HepG2 (cell line): ENCODE measurements around the gene EIF1. TPM values are rescaled to one million over a fixed set of nuclear protein-coding genes. Genes with fewer than 3 reads are reported as not detected.

Experiments used
- ASH2L ChIP-seq: fragments of 300-600, 200-600 bp; sonication (generic); IDR thresholded peaks from 2 replicates; pipeline ENCODE4 v1.7.0; 2017; ENCODE audit warnings: low read depth, mild to moderate bottlenecking, moderate library complexity, mixed read lengths, low read length; ENCODE audit not compliant: insufficient read length
- FOSL2 ChIP-seq: sonication (generic); formaldehyde crosslinking; IDR thresholded peaks from 2 replicates; pipeline ENCODE4 v1.4.0; 2020; ENCODE audit warnings: missing genetic modification reagents
- HDAC1 ChIP-seq: sonication (generic); formaldehyde crosslinking; IDR thresholded peaks from 2 replicates; pipeline ENCODE4 v1.5.1; 2020; ENCODE audit warnings: mild to moderate bottlenecking, missing genetic modification reagents
- IKZF4 ChIP-seq: sonication (generic); formaldehyde crosslinking; IDR thresholded peaks from 2 replicates; pipeline ENCODE4 v1.5.1; 2020; ENCODE audit warnings: borderline replicate concordance, mild to moderate bottlenecking, low read depth, missing genetic modification reagents; ENCODE audit errors: not compliant biosample characterization
- JUNB ChIP-seq: sonication (generic); formaldehyde crosslinking; IDR thresholded peaks from 2 replicates; pipeline ENCODE4 v1.8.0; 2022; ENCODE audit warnings: missing genetic modification reagents, mild to moderate bottlenecking, borderline replicate concordance
- ZNF337 ChIP-seq: sonication (generic); formaldehyde crosslinking; IDR thresholded peaks from 2 replicates; pipeline ENCODE4 v1.5.1; 2020; ENCODE audit warnings: missing genetic modification reagents, low read depth, mild to moderate bottlenecking, borderline replicate concordance
- ZNF614 ChIP-seq: IDR thresholded peaks from 2 replicates; pipeline ENCODE4 v1.6.1; 2018; ENCODE audit warnings: missing biosample characterization, missing genetic modification reagents, inconsistent platforms, borderline replicate concordance
- polyA plus RNA-seq, 8 experiments: library from polyadenylated mRNA; depleted of rRNA in 3 of 8; stranded (reverse) in 7 of 8; unstranded in 1 of 8; fragments of >200 nt; fragmentation: Illumina TruSeq in 4 of 8; extraction: Trizol in 4 of 8; gene quantifications; 2 replicates each; pipeline versions ENCODE4 v1.2.1 to v1.2.3, GENCODE V29; 2011 to 2016; ENCODE audit warnings: low read depth in 4 of 8, missing spikeins in 1 of 8, mixed read lengths in 1 of 8; ENCODE audit not compliant: insufficient read depth in 1 of 8
- total RNA-seq, 5 experiments: library from RNA; depleted of rRNA; stranded (reverse); fragments of >200 nt; fragmentation: Illumina TruSeq; extraction: Trizol; gene quantifications; 2 replicates each; pipeline ENCODE4 v1.2.3, GENCODE V29; 2016; ENCODE audit warnings: low read depth in 1 of 5
- TF ChIP-seq, protein P1 (sequence below): sonication (generic); formaldehyde crosslinking; IDR thresholded peaks from one replicate; pipeline ENCODE4 v1.5.1; 2020; ENCODE audit warnings: mild to moderate bottlenecking, missing genetic modification reagents; ENCODE audit errors: not compliant biosample characterization
- TF ChIP-seq, protein P2 (sequence below), 2 experiments: fragments of 450-650 bp in 1 of 2; sonication (generic) in 1 of 2; formaldehyde crosslinking; IDR thresholded peaks; 2 replicates each; pipeline versions ENCODE4 v1.5.0 to v1.8.0; 2020 to 2022; ENCODE audit warnings: mild to moderate bottlenecking in 1 of 2, missing genetic modification reagents in 1 of 2
- TF ChIP-seq, protein P3 (sequence below): sonication (generic); formaldehyde crosslinking; IDR thresholded peaks from 2 replicates; pipeline ENCODE4 v1.5.0; 2020; ENCODE audit warnings: mild to moderate bottlenecking, missing genetic modification reagents, moderate library complexity
- TF ChIP-seq, protein P4 (sequence below): sonication (generic); formaldehyde crosslinking; IDR thresholded peaks from 2 replicates; pipeline ENCODE4 v1.8.0; 2022; ENCODE audit warnings: missing genetic modification reagents, mild to moderate bottlenecking, inconsistent platforms, borderline replicate concordance

EIF1 gene
- total and polyA plus RNA-seq, 2 of the 13 experiments (the other 11 are each of a cell fraction or from before 2014, with no cell fraction given), result 147 to 517 TPM

DNA sequence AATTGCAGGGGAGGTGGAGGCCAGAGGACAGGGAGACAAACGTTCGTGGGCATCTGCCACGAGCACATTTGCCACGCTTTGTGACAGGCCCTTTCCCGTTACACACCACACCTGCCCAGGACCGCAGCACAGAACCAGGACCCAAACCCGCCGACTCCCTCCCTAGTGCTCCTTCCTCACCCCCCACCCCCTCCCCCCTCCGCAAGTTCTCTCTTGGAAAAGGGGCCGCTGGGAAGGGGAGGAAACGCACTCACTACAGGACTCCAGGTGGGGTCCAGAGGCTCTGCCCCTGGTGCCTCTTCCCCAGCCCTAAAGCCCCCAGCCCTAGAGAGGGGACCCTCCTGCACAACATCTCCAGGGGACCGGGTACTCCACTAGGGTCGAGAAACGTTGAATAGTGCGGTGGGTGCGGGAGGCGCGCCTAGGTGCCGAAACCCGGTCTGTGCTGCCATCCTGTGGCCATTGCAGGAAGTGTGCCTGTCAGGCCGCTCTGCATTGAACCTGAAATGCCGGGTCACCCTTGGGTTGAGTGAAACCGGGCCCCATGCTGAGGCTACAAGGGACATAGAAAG is 21.9 kb upstream of the EIF1 start (continued):
- TF ChIP-seq, protein P1, sequence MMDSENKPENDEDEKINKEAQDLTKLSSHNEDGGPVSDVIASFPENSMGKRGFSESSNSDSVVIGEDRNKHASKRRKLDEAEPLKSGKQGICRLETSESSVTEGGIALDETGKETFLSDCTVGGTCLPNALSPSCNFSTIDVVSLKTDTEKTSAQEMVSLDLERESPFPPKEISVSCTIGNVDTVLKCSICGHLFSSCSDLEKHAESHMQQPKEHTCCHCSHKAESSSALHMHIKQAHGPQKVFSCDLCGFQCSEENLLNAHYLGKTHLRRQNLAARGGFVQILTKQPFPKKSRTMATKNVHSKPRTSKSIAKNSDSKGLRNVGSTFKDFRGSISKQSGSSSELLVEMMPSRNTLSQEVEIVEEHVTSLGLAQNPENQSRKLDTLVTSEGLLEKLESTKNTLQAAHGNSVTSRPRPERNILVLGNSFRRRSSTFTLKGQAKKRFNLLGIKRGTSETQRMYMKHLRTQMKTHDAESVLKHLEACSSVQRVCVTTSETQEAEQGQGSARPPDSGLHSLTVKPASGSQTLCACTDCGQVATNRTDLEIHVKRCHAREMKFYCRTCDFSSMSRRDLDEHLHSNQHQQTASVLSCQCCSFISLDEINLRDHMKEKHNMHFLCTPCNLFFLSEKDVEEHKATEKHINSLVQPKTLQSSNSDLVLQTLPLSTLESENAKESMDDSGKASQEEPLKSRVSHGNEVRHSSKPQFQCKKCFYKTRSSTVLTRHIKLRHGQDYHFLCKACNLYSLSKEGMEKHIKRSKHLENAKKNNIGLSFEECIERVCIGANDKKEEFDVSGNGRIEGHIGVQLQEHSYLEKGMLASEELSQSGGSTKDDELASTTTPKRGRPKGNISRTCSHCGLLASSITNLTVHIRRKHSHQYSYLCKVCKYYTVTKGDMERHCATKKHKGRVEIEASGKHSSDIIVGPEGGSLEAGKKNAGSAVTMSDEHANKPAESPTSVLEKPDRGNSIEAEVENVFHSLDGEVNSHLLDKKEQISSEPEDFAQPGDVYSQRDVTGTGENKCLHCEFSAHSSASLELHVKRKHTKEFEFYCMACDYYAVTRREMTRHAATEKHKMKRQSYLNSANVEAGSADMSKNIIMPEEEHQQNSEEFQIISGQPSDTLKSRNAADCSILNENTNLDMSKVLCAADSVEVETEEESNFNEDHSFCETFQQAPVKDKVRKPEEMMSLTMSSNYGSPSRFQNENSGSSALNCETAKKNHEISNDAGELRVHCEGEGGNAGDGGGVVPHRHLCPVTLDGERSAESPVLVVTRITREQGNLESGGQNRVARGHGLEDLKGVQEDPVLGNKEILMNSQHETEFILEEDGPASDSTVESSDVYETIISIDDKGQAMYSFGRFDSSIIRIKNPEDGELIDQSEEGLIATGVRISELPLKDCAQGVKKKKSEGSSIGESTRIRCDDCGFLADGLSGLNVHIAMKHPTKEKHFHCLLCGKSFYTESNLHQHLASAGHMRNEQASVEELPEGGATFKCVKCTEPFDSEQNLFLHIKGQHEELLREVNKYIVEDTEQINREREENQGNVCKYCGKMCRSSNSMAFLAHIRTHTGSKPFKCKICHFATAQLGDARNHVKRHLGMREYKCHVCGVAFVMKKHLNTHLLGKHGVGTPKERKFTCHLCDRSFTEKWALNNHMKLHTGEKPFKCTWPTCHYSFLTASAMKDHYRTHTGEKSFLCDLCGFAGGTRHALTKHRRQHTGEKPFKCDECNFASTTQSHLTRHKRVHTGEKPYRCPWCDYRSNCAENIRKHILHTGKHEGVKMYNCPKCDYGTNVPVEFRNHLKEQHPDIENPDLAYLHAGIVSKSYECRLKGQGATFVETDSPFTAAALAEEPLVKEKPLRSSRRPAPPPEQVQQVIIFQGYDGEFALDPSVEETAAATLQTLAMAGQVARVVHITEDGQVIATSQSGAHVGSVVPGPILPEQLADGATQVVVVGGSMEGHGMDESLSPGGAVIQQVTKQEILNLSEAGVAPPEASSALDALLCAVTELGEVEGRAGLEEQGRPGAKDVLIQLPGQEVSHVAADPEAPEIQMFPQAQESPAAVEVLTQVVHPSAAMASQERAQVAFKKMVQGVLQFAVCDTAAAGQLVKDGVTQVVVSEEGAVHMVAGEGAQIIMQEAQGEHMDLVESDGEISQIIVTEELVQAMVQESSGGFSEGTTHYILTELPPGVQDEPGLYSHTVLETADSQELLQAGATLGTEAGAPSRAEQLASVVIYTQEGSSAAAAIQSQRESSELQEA, result peak; percentile 43
- TF ChIP-seq, protein P2, sequence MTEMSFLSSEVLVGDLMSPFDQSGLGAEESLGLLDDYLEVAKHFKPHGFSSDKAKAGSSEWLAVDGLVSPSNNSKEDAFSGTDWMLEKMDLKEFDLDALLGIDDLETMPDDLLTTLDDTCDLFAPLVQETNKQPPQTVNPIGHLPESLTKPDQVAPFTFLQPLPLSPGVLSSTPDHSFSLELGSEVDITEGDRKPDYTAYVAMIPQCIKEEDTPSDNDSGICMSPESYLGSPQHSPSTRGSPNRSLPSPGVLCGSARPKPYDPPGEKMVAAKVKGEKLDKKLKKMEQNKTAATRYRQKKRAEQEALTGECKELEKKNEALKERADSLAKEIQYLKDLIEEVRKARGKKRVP (CRISPR knock-in tag; IDR thresholded peaks at IDR 0.05), result no peak
- TF ChIP-seq, protein P3, sequence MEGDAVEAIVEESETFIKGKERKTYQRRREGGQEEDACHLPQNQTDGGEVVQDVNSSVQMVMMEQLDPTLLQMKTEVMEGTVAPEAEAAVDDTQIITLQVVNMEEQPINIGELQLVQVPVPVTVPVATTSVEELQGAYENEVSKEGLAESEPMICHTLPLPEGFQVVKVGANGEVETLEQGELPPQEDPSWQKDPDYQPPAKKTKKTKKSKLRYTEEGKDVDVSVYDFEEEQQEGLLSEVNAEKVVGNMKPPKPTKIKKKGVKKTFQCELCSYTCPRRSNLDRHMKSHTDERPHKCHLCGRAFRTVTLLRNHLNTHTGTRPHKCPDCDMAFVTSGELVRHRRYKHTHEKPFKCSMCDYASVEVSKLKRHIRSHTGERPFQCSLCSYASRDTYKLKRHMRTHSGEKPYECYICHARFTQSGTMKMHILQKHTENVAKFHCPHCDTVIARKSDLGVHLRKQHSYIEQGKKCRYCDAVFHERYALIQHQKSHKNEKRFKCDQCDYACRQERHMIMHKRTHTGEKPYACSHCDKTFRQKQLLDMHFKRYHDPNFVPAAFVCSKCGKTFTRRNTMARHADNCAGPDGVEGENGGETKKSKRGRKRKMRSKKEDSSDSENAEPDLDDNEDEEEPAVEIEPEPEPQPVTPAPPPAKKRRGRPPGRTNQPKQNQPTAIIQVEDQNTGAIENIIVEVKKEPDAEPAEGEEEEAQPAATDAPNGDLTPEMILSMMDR (CRISPR knock-in tag), result peak; percentile 99
- TF ChIP-seq IKZF4, result no peak
- TF ChIP-seq JUNB, result no peak
- TF ChIP-seq ZNF614 (CRISPR knock-in tag), result peak; percentile 18; the same call in 1 of the 2 replicates
- TF ChIP-seq HDAC1 (CRISPR knock-in tag), result peak; percentile 51; the same call in 1 of the 2 replicates
- peak; percentile 63; the same call in 1 of the 2 replicates for TF ChIP-seq ZNF337 (CRISPR knock-in tag)
- TF ChIP-seq ASH2L, result peak; percentile 65
- TF ChIP-seq FOSL2, result no peak
- TF ChIP-seq, protein P4, sequence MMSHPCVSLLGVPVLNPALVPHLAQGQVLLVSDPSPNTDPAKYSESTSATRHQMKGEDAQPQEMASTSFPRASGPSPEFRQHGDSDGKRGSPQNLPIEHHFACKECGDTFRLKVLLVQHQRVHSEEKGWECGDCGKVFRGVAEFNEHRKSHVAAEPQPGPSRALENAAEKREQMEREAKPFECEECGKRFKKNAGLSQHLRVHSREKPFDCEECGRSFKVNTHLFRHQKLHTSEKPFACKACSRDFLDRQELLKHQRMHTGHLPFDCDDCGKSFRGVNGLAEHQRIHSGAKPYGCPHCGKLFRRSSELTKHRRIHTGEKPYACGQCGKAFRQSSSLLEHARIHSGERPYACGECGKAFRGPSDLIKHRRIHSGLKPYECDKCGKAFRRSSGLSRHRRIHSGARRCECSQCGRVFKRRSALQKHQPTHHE (CRISPR knock-in tag), result peak; percentile 34; the same call in 1 of the 2 replicates
